Adrenal gland (tissue), 12 donors: ENCODE results near the gene MLXIPL. TPM values are rescaled to one million over a fixed set of nuclear protein-coding genes. Genes with fewer than 3 reads are reported as not detected.

ENCODE experiments used
- DNase-seq, 7 donors: peaks; one replicate each; pipeline ENCODE4 v3.0.0-alpha.2; 2019 to 2020
- H3K27ac ChIP-seq, 5 donors: fragments of 200-600 bp; sonication (generic) in 4 of 5; 1 replicate in 3 of 5; 2 replicates in 2 of 5; pipeline versions ENCODE4 v1.5.1 to v1.8.0; 2016 to 2020; ENCODE audit warnings: mild to moderate bottlenecking in 1 of 5
- H3K27me3 ChIP-seq: fragments of 200-600 bp; 2 replicates; pipeline ENCODE4 v1.8.0; 2021
- H3K36me3 ChIP-seq, 2 donors: fragments of 200-600 bp; replicated peaks in 1 of 2; 1 replicate in 1 of 2; 2 replicates in 1 of 2; pipeline versions ENCODE4 v1.5.1 to v1.8.0; 2018 to 2022
- H3K4me1 ChIP-seq, 2 donors: fragments of 200-600 bp; replicated peaks in 1 of 2; 1 replicate in 1 of 2; 2 replicates in 1 of 2; pipeline versions ENCODE4 v1.5.1 to v1.8.0; 2018 to 2021
- H3K4me3 ChIP-seq, 4 donors: fragments of 200-600 bp; sonication (generic) in 3 of 4; one replicate each; pipeline ENCODE4 v1.5.1; 2016 to 2018
- H3K9me3 ChIP-seq, 3 donors: fragments of 200-600 bp; sonication (generic) in 1 of 3; replicated peaks in 1 of 3; 1 replicate in 2 of 3; 2 replicates in 1 of 3; pipeline versions ENCODE4 v1.5.1 to v1.8.0; 2016 to 2021
- CTCF ChIP-seq, 6 experiments: fragments of 450-650 bp in 4 of 6; fragments of 200-600 bp in 2 of 6; sonication (generic) in 1 of 6; IDR thresholded peaks; 1 replicate in 5 of 6; 2 replicates in 1 of 6; pipeline versions ENCODE4 v1.5.1 to v1.8.0; 2016 to 2021; ENCODE audit warnings: antibody characterized with exemption in 6 of 6, mild to moderate bottlenecking in 2 of 6, moderate library complexity in 1 of 6
- POLR2A ChIP-seq, 2 donors: fragments of 450-650 bp; IDR thresholded peaks; one replicate each; pipeline ENCODE4 v1.6.1; 2017; ENCODE audit warnings: antibody characterized with exemption in 2 of 2, mild to moderate bottlenecking in 2 of 2, moderate library complexity in 1 of 2
- WGBS, 4 donors: extraction: QIAGEN DNeasy Blood & Tissue Kit in 2 of 4; methylation state at CpG; one replicate each; pipeline versions ENCODE4 v1.1.5 to v1.1.7; 2013 to 2017; 5-methylcytosine and 5-hydroxymethylcytosine counted together
- intact Hi-C, 2 donors: fragments of 100-400 bp; cut with DNase I; formaldehyde crosslinking; loops; one replicate each; pipeline versions ENCODE4 v1.14.1 to v1.15.0; 2022 to 2023
- polyA plus RNA-seq, 3 donors: library from polyadenylated mRNA; stranded (reverse); fragments of 200-250 nt in 2 of 3; fragments of 350-450 nt in 1 of 3; fragmentation: Illumina TruSeq in 1 of 3; extraction: RNeasy Lipid Tissue Mini Kit (QIAGEN cat#74804) in 1 of 3; gene quantifications; one replicate each; pipeline ENCODE4 v1.2.3, GENCODE V29; 2013 to 2014
- total RNA-seq, 9 donors: library from RNA; depleted of rRNA in 4 of 9; stranded (reverse); fragments of >200 nt in 4 of 9; fragments of 120-200 nt in 1 of 9; fragmentation: NEBNext Ultra II Directional in 1 of 9; extraction: Animal tissue kit (Norgen Biotek cat#: 25700) in 1 of 9; gene quantifications; one replicate each; pipeline versions ENCODE4 v1.1.0 to v1.2.4, GENCODE V29; 2013 to 2023
- donor health status: healthy with polysubstance abuse.
- donor health status: Bipolar disorder and iron deficiency.
- donor health status: DM: yes; HTN: yes; CAD: no.
- donor health status: DM: no; HTN: no; CAD: no.
- donor health status: DM: no; HTN: no; CAD: no.
- donor health status: DM: yes; HTN: yes; CAD: no.

Gene MLXIPL
- total and polyA plus RNA-seq, 12 donors = under 0.01 to 586 (median 62.7) TPM

GRCh38 chr7:73597978-73598782, 26.1 kb downstream of the MLXIPL start:
- no peak overlapping the region for H3K4me3 ChIP-seq

GRCh38 chr7:73596191-73597065, 27.9 kb downstream of the MLXIPL start:
- WGBS, 4 donors = 72 to 84% (median 77%) methylated on average over 18 to 37 of the region's 37 CpGs
- Histone ChIP-seq H3K27me3 (no peaks in the 10 kb centered on the region), H3K4me1 (no peaks in the 10 kb centered on the region), H3K4me3 (no peak overlapping the region), H3K9me3 (no peaks in the 10 kb centered on the region), H3K27ac (no peak overlapping the region), H3K36me3 (no peaks in the 10 kb centered on the region)
- TF ChIP-seq CTCF (IDR thresholded peaks at IDR 0.05) (no peak), POLR2A (IDR thresholded peaks at IDR 0.05) (no peak)
- intact Hi-C loops = no loop called here
- DNase-seq = no peak

More at GRCh38 chr7:73597978-73598782, 26.1 kb downstream of the MLXIPL start:
- TF ChIP-seq POLR2A (IDR thresholded peaks at IDR 0.05) = no peak
- TF ChIP-seq CTCF (IDR thresholded peaks at IDR 0.05) = no peak
- WGBS, 4 donors = 84 to 90% (median 88%) methylated on average over 5 of the region's 5 CpGs
- no peaks in the 10 kb centered on the region for H3K4me1 ChIP-seq
- no peak overlapping the region for H3K27ac ChIP-seq
- no peaks in the 10 kb centered on the region for H3K9me3 ChIP-seq
- intact Hi-C loops = no loop called here
- H3K36me3 ChIP-seq = no peaks in the 10 kb centered on the region
- no peak for DNase-seq
- H3K27me3 ChIP-seq = no peaks in the 10 kb centered on the region

- no peaks in the 10 kb centered on the region for H3K36me3 ChIP-seq
- DNase-seq = no peak
- no peaks in the 10 kb centered on the region for H3K9me3 ChIP-seq
- H3K4me1 ChIP-seq = no peaks in the 10 kb centered on the region
- no peaks in the 10 kb centered on the region for H3K27me3 ChIP-seq
- H3K27ac ChIP-seq = no peak overlapping the region
- WGBS, 4 donors = 87 to 95% (median 90%) methylated on average over 2 to 9 of the region's 9 CpGs
- intact Hi-C loops = no loop called here
- no peak overlapping the region for H3K4me3 ChIP-seq
- TF ChIP-seq CTCF (IDR thresholded peaks at IDR 0.05) (no peak), POLR2A (IDR thresholded peaks at IDR 0.05) (no peak)
Measured at GRCh38 chr7:73595358-73595757, 29.0 kb downstream of the MLXIPL start.
